ENCODE measurements around the gene PPP1R2C.
A peak's percentile ranks its signal among the peaks of the same experiment; 100 is the strongest.

PPP1R2C gene
- 0.09 to 0.12 reads per million in 2 experiments for total RNA-seq

DNA sequence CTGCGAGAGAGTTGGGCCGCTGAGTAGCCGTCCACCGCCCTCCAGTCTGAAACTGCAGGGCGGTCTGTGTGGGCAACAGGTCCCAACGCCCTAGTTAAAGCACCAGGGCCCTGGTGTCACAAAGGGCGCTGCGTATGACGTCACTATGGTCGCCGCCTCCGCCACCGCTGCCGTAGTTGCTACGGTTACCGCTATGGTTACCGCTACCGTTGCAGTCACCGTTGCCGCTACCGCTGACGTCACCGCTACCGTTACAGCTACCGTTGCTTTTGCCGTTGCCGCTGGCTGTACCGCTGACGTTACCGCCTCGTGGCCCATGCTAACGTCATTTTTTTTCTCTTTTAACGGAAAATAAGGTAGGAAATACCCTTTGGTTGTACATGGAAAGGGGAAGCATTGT, at the start of gene PPP1R2C:
Gene PPP1R2C (minus strand): TSS at position 68 of the 400 bp plus-strand sequence. CDS start 84 bp downstream, outside the sequence.
- DNase-seq (ENCODE audit: low read depth) = peak; percentile 52

DNA sequence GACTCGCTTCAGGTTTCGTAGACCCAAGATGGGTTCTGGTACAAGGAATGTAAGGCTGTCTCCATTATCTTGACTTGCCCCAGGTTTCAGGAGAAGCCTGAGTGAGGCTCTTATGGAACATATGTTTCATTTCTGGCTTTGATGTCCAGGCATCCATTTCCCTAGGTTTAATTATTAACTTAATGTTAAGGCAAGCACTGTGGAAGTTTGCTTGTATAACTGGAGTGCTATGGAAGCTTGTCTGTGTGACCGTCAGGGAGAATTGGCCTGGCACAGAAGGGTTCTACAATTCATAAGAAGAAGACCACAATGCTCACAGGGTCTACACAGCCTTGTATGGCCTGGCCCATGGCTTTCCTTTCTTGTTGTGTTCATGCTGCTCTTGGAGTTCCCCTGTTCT, 47.2 kb upstream of the PPP1R2C start:
- DNase-seq (ENCODE audit: low read depth) = no peak

DNA sequence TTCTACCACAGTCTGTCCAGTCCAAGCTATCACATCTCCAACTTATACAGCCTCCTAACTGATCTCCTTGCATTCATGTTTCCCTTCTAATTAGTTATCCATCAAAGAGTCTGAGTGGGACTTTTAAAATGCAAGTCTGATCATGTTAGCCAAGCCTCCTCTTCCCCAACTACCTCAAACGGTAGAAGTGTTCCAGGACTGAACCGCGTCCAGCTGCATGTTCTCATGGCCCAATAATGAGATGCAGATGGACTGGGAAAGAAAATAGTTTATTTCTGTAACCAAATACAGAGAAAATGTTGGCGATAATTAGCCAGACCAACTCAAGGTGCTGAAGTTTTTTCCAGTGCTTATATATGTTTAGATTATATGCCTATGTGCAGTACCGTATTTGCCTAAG, 46.6 kb upstream of the PPP1R2C start:
- DNase-seq (ENCODE audit: low read depth) = no peak

- DNase-seq (ENCODE audit: low read depth) = no peak
These were observed 45.5 kb upstream of the PPP1R2C start for GRCh38 chrX:42823443-42823842.

DNA sequence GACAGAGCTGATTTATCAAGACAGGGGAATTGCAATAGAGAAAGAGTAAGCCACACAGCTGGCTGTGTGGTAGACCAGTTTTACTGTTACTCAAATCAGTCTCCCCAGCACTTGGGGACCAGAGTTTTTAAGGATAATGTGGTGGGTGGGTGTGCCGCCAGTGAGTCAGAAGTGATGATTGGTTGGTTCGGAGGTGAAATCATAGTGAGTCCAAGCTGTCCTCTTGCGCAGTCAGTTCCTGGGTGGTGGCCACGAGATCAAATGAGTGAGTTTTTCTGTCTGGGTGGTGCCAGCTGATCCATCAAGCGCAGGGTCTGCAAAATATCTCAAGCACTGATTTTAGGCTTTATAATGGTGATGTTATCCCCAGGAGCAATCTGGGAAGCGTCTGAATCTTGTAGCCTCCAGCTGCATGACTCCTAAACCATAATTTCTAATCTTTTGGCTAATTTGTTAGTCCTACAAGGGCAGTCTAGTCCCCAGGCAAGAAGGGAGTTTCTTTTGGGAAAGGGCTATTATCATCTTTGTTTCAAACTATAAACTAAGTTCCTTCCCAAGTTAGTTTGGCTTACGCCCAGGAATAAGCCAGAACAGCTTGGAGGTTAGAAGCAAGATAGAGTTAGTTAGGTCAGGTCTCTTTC, 44.0 kb upstream of the PPP1R2C start:
- no peak for DNase-seq (ENCODE audit: low read depth)

DNA sequence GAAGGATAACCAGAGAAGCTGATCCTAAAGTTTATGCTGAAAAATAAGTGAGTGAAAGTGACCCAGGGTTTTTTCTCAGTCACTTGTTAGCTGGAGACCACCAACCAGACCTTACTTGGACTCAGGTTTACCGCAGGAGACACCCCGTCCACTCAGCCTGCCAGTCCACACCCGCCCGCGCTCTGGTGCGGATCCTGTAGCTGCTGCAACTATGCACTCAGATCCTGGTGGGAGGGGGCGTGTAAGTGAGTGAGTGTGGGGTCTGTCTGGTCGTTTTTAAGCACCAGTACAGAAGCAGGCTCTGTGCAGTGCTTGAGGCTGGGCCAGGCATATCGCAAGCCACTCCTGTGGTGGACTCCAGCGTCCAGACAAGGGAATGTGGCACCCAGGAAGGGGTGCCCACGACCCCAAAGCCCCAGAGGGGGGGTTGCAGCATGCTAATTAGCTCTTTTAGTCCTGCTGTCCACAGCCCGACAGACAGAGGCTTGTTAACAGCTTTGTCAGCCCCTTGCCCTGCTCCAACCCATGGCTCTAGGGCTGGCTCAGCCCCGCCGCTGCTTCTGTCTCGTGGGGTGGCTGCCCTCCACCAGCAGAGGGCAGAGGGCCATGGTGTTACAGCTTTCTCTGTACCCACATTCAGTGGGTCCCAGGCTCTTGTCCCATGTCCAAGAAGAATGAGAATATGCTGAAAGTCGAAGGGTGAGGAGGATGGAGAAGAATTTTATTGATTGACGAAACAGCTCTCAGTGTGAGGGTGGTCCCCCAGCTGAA, 40.4 kb upstream of the PPP1R2C start:
- DNase-seq (ENCODE audit: low read depth) = no peak

- no peak for DNase-seq (ENCODE audit: low read depth)
These were observed 31.6 kb upstream of the PPP1R2C start for GRCh38 chrX:42809569-42809968.

- DNase-seq (ENCODE audit: low read depth) = no peak
These were observed 29.4 kb upstream of the PPP1R2C start for GRCh38 chrX:42807393-42807792.

- DNase-seq (ENCODE audit: low read depth) = no peak
These were observed 26.6 kb upstream of the PPP1R2C start for GRCh38 chrX:42804524-42804923.

DNA sequence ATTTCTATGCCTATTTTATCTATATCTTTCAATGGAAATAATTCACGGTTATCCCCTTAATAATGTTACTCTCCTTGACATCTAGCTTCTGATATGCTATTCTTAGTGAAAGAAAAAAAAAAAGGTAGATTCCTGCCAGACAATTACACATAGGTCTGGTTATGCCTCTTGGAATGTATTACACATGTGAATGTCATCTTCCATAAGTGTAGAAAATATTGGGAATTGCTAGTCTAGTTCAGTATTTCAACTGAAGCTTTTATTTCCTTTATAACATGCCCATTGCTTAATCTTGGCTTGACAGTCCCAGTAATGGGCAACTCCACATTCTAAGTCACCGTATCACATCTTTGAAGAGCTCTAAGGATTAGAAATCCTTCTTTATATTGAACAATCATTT, 25.4 kb upstream of the PPP1R2C start:
- DNase-seq (ENCODE audit: low read depth) = no peak

DNA sequence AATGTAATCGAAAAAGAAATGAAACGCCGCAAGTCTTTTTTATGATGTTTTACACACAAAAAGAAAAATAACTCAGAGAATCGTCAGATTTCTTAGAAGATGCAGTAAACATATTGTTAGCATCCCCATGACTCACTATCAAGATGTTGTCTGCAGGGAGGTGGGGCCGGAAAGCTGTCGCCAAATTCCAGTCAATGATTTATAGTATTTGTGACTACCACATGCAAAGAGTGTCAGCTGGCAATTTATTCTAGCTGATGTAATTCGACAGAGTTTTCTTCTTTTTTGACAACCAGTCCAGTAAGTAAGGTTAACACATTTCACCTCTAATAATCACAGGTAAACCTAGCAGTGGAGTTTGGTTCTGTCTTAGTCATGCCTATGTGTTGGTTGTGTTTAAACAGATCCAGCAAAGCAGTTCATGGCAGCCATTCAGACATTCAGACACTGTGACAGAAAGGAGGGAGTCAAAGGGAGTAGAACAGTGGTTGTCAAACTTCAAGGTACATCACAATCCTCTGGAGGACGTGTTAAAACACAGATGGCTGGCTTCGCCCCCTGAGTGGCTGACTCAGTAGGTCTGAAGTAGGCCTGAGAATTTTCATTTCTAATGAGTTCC, 19.8 kb upstream of the PPP1R2C start:
- no peak for DNase-seq (ENCODE audit: low read depth)

- no peak for DNase-seq (ENCODE audit: low read depth)
These were observed 5.5 kb upstream of the PPP1R2C start for GRCh38 chrX:42783451-42783850.

DNA sequence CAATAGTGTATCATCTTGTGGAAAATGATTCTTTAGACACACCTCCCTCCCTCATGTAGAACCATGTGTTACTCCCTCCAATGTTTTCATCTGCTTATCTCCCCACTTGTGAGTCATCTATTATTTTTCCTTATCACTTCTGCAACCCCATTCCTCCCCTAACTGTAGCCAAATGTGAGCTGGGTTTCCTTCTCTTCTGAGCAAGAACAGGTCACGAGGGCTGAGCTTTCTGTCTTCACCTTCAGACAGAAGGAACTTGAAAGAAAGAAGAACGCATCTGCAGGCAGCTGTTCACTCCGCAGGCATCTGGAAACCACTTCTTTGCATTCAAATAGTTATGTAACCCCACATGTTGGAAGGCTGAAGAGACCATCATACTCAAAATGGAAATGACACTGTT, 1.8 kb downstream of the PPP1R2C start:
- DNase-seq (ENCODE audit: low read depth) = no peak

- DNase-seq (ENCODE audit: low read depth) = no peak
These were observed 5.1 kb downstream of the PPP1R2C start for GRCh38 chrX:42772874-42773273.

DNA sequence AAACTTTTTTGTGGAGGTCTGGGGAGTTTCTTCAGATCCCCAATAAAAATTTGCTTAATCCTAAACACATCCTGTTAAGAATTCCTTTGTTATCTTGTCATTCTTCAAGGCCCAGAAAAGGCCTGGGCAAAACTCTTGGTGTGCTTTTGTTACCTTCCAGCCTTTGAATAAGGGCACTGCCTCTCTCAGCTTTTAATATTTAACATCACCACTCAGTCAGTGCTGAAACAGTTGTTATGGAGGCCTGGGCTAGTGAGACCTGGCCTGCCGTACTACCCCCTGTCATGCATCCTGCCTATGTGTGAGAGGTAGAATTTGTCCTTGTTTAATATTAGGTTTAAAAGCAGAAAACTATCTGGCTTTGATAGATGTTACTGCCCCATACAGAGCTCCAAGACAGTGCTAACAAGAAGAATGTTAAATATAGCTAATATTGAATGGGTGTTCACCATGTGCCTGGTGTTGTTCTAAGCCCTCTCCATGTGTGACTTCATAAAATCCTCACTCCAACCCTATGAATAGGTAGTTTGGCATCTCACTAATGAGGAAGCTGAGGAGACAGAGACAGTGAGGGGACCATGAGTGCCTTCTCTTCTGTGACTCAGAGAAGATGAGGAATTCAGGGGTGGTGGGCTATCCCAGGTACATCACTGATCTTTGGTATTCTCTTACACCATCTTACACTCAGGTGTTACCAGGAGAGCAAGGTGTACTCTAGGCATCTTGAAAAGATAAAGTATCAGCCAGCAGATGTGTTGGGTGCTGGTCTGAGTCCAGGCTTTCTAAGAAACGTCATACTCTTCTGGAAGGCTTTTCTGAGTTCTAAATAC, 6.2 kb downstream of the PPP1R2C start:
- DNase-seq (ENCODE audit: low read depth) = no peak

DNA sequence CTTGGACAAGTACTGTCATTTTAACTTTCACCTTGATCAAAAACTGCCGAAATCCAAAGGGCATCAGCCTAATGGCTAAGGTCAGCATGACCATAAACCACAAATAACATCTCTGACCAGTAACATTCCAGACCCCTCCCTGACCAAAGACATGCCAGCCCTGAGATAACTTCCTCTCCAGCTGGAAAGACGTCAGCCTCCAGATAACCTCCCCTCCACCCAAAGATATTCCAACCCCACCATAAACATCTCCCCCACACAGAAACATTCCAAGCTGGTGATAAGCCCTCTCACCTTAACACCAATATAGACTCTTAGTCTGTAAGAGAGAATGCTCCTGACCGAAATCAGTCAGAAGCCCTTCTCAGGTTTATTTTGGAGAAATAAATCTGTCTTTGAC, 7.4 kb downstream of the PPP1R2C start:
- DNase-seq (ENCODE audit: low read depth) = no peak

- no peak for DNase-seq (ENCODE audit: low read depth)
These were observed 18.1 kb downstream of the PPP1R2C start for GRCh38 chrX:42759881-42760280.

GRCh38 chrX:42755815-42756214, 22.1 kb downstream of the PPP1R2C start:
- no peak for DNase-seq (ENCODE audit: low read depth)

GRCh38 chrX:42754603-42755002, 23.4 kb downstream of the PPP1R2C start:
- no peak for DNase-seq (ENCODE audit: low read depth)

DNA sequence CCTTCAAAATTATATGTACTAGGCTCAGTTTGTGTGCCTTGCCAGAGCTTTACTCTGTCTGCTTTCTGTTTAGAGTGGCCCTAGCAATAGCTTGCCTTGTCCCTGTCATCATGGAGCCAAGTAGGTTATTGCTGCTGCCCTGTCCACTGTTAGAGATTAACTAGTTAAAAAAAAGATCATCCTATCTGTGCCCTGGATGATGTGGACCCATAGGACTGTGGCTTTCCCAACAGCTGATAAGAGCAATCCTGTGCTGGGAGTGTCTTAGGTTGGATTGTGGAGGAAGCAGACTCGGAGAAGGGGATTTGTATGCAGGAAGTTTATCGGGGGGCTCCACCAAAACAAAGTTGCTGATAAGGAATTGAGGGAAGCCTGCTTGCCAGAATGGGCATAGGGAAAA, 23.8 kb downstream of the PPP1R2C start:
- no peak for DNase-seq (ENCODE audit: low read depth)

- no peak for DNase-seq (ENCODE audit: low read depth)
These were observed 25.2 kb downstream of the PPP1R2C start for GRCh38 chrX:42752730-42753129.

GRCh38 chrX:42751573-42751972, 26.4 kb downstream of the PPP1R2C start:
- DNase-seq (ENCODE audit: low read depth) = no peak

Measured in T follicular helper cell (primary cell).